HepG2 (cell line): ENCODE data around the gene TAB3. TPM values are rescaled to one million over a fixed set of nuclear protein-coding genes. Genes with fewer than 3 reads are reported as not detected.

Experiments used
- ATAC-seq: fragments of 200-7000 bp; cut with Tn5 transposase; 3 replicates; pipeline ENCODE4 v1.9.1; 2020; ENCODE audit warnings: mild to moderate bottlenecking, moderate library complexity
- BruUV-seq: library from RNA; stranded (reverse); fragments of 400-500 nt; replicated peaks from 2 replicates; lab custom pipeline; 2021; lab: Mats Ljungman, UMichigan
- CTCF ChIA-PET: fragments of 300-600 bp; formaldehyde crosslinking; extraction: SDS; loops from one replicate; lab custom pipeline; 2021; ENCODE audit warnings: low total read pairs, inconsistent platforms, low intra/inter-chr PET ratio; lab: Yijun Ruan, JAX
- POLR2A ChIA-PET: fragments of 350-600 bp; sonication (Branson Sonifier 250); formaldehyde crosslinking; loops from one replicate; lab custom pipeline; 2020; ENCODE audit warnings: antibody characterized with exemption, inconsistent platforms; lab: Yijun Ruan, JAX
- DNase-seq: peaks from one replicate; pipeline ENCODE4 v3.0.0-alpha.2; 2015; ENCODE audit warnings: low spot score
- FAIRE-seq: peaks from 3 replicates; lab custom pipeline; 2011; peaks lifted over from hg19 to GRCh38; lab: Jason Lieb, UNC
- H2AFZ ChIP-seq: one replicate; pipeline ENCODE4 v1.6.1; 2011; ENCODE audit warnings: low read length, inconsistent platforms
- H3K27ac ChIP-seq: fragments of 300-600 bp; 3 replicates; pipeline ENCODE4 v1.8.0; 2011; ENCODE audit warnings: mixed run types, mild to moderate bottlenecking, mixed read lengths, low read length, inconsistent platforms; ENCODE audit not compliant: insufficient read depth; ENCODE audit errors: extremely low read length
- H3K27me3 ChIP-seq, 2 experiments: fragments of 200-600 bp in 1 of 2; 2 replicates in 1 of 2; 3 replicates in 1 of 2; pipeline versions ENCODE4 v1.6.0 to v1.8.0; 2011; ENCODE audit warnings: low read length in 2 of 2, mild to moderate bottlenecking in 2 of 2, moderate library complexity in 2 of 2, inconsistent platforms in 1 of 2; ENCODE audit not compliant: insufficient read depth in 2 of 2, control insufficient read depth in 1 of 2
- H3K36me3 ChIP-seq, 2 experiments: fragments of 200-600 bp in 1 of 2; replicated peaks in 1 of 2; 2 replicates in 1 of 2; 3 replicates in 1 of 2; pipeline versions ENCODE4 v1.5.1 to v1.8.0; 2011; ENCODE audit warnings: low read length in 2 of 2, inconsistent platforms in 1 of 2; ENCODE audit not compliant: insufficient read depth in 2 of 2, control insufficient read depth in 1 of 2
- H3K4me1 ChIP-seq: 2 replicates; pipeline ENCODE4 v1.5.1; 2012; ENCODE audit warnings: low read length, inconsistent platforms; ENCODE audit not compliant: insufficient read depth
- H3K4me2 ChIP-seq: 2 replicates; pipeline ENCODE4 v1.6.0; 2011; ENCODE audit warnings: low read depth, low read length, inconsistent platforms
- H3K4me3 ChIP-seq, 3 experiments: fragments of 200-600 bp in 1 of 3; sonication (generic), shearing (Covaris generic) in 1 of 3; replicated peaks in 1 of 3; 2 replicates each; pipeline ENCODE4 v1.5.1; 2011 to 2016; ENCODE audit warnings: low read length in 3 of 3, inconsistent platforms in 2 of 3, low read depth in 2 of 3, mild to moderate bottlenecking in 2 of 3, control low read depth in 1 of 3, mixed read lengths in 1 of 3; ENCODE audit not compliant: insufficient read depth in 1 of 3
- H3K79me2 ChIP-seq: one replicate; pipeline ENCODE4 v1.6.1; 2011; ENCODE audit warnings: low read length, inconsistent platforms; ENCODE audit not compliant: insufficient read depth
- H3K9ac ChIP-seq: 2 replicates; pipeline ENCODE4 v1.6.0; 2011; ENCODE audit warnings: mild to moderate bottlenecking, low read depth, low read length, inconsistent platforms; ENCODE audit not compliant: insufficient read depth
- H3K9me3 ChIP-seq: 2 replicates; pipeline ENCODE4 v1.5.1; 2012; ENCODE audit warnings: mild to moderate bottlenecking, low read length
- H4K20me1 ChIP-seq: 2 replicates; pipeline ENCODE4 v1.6.0; 2011; ENCODE audit warnings: inconsistent platforms, mild to moderate bottlenecking, low read length, moderate library complexity; ENCODE audit not compliant: insufficient read depth
- ARID2 ChIP-seq: sonication (generic); formaldehyde crosslinking; IDR thresholded peaks from 2 replicates; pipeline ENCODE4 v1.8.1; 2022; ENCODE audit warnings: mild to moderate bottlenecking, missing genetic modification reagents, borderline replicate concordance
- ATAD3A ChIP-seq: sonication (generic); formaldehyde crosslinking; IDR thresholded peaks from 2 replicates; pipeline ENCODE4 v1.4.0; 2020; ENCODE audit warnings: missing genetic modification reagents
- ETV5 ChIP-seq: IDR thresholded peaks from 2 replicates; pipeline ENCODE4 v1.6.1; 2018; ENCODE audit warnings: missing biosample characterization, missing genetic modification reagents, inconsistent platforms, borderline replicate concordance
- GTF2F1 ChIP-seq: fragments of 150-350 bp; IDR thresholded peaks from 2 replicates; pipeline ENCODE4 v1.6.1; 2014; ENCODE audit warnings: low read length
- ISX ChIP-seq: sonication (generic); formaldehyde crosslinking; conservative IDR thresholded peaks from 2 replicates; pipeline ENCODE4 v1.5.0; 2020; ENCODE audit warnings: missing genetic modification reagents
- NPAS2 ChIP-seq: sonication (generic); formaldehyde crosslinking; IDR thresholded peaks from 2 replicates; pipeline ENCODE4 v1.8.0; 2022; ENCODE audit warnings: mild to moderate bottlenecking, missing genetic modification reagents, borderline replicate concordance
- PCBP1 ChIP-seq: fragments of 200-400 bp; formaldehyde crosslinking; IDR thresholded peaks from 2 replicates; pipeline ENCODE4 v1.6.1; 2017; ENCODE audit warnings: mild to moderate bottlenecking, low read depth, low read length, borderline replicate concordance
- RFX5 ChIP-seq: IDR thresholded peaks from 2 replicates; pipeline ENCODE4 v1.6.1; 2011; ENCODE audit warnings: low read depth, low read length, improper control_type of control experiment
- U2AF2 ChIP-seq: fragments of 200-400 bp; formaldehyde crosslinking; IDR thresholded peaks from 2 replicates; pipeline ENCODE4 v1.6.1; 2017; ENCODE audit warnings: low read depth, mild to moderate bottlenecking, low read length
- ZBTB49 ChIP-seq: sonication (generic); formaldehyde crosslinking; IDR thresholded peaks from 2 replicates; pipeline ENCODE4 v1.4.0; 2020; ENCODE audit warnings: missing genetic modification reagents, borderline replicate concordance
- ZFP82 ChIP-seq: sonication (generic); formaldehyde crosslinking; IDR thresholded peaks from 2 replicates; pipeline ENCODE4 v1.5.1; 2020; ENCODE audit warnings: mild to moderate bottlenecking, missing genetic modification reagents, borderline replicate concordance
- ZFP90 ChIP-seq: sonication (generic); formaldehyde crosslinking; IDR thresholded peaks from 2 replicates; pipeline ENCODE4 v1.8.0; 2022; ENCODE audit warnings: missing genetic modification reagents, mild to moderate bottlenecking, inconsistent platforms, borderline replicate concordance
- ZNF17 ChIP-seq: sonication (generic); formaldehyde crosslinking; IDR thresholded peaks from 2 replicates; pipeline ENCODE4 v1.5.0; 2020; ENCODE audit warnings: mild to moderate bottlenecking, missing genetic modification reagents
- ZNF205 ChIP-seq: IDR thresholded peaks from 2 replicates; pipeline ENCODE4 v1.6.1; 2018; ENCODE audit warnings: missing biosample characterization, missing genetic modification reagents
- ZNF235 ChIP-seq: sonication (generic); formaldehyde crosslinking; IDR thresholded peaks from 2 replicates; pipeline ENCODE4 v1.8.1; 2023; ENCODE audit warnings: mild to moderate bottlenecking, missing genetic modification reagents, borderline replicate concordance
- WGBS: methylation state at CpG from one replicate; pipeline ENCODE4 v1.1.6; 2017; ENCODE audit warnings: low lambda C conversion rate; 5-methylcytosine and 5-hydroxymethylcytosine counted together
- in situ Hi-C: cut with HindIII; loops from 2 replicates; pipeline ENCODE4 v1.10.0; 2017; ENCODE audit warnings: low pct_unique_long_range_greater_than_20kb; ENCODE audit not compliant: extremely low pct_ligation_motif_present
- intact Hi-C: fragments of 100-400 bp; cut with micrococcal nuclease; formaldehyde crosslinking; loops from one replicate; pipeline ENCODE4 v1.10.0; 2022; ENCODE audit not compliant: unreplicated experiment
- polyA plus RNA-seq, 8 experiments: library from polyadenylated mRNA; depleted of rRNA in 3 of 8; stranded (reverse) in 7 of 8; unstranded in 1 of 8; fragments of >200 nt; fragmentation: Illumina TruSeq in 4 of 8; extraction: Trizol in 4 of 8; gene quantifications; 2 replicates each; pipeline versions ENCODE4 v1.2.1 to v1.2.3, GENCODE V29; 2011 to 2016; ENCODE audit warnings: low read depth in 4 of 8, missing spikeins in 1 of 8, mixed read lengths in 1 of 8; ENCODE audit not compliant: insufficient read depth in 1 of 8
- total RNA-seq, 5 experiments: library from RNA; depleted of rRNA; stranded (reverse); fragments of >200 nt; fragmentation: Illumina TruSeq; extraction: Trizol; gene quantifications; 2 replicates each; pipeline ENCODE4 v1.2.3, GENCODE V29; 2016; ENCODE audit warnings: low read depth in 1 of 5
- TF ChIP-seq, protein P1 (sequence below): sonication (generic); formaldehyde crosslinking; IDR thresholded peaks from 2 replicates; pipeline ENCODE4 v1.4.0; 2020; ENCODE audit warnings: missing genetic modification reagents, borderline replicate concordance

Gene TAB3
- total and polyA plus RNA-seq, 2 of the 13 experiments (the other 11 are each of a cell fraction or from before 2014, with no cell fraction given): 27.2 to 59.8 TPM

DNA sequence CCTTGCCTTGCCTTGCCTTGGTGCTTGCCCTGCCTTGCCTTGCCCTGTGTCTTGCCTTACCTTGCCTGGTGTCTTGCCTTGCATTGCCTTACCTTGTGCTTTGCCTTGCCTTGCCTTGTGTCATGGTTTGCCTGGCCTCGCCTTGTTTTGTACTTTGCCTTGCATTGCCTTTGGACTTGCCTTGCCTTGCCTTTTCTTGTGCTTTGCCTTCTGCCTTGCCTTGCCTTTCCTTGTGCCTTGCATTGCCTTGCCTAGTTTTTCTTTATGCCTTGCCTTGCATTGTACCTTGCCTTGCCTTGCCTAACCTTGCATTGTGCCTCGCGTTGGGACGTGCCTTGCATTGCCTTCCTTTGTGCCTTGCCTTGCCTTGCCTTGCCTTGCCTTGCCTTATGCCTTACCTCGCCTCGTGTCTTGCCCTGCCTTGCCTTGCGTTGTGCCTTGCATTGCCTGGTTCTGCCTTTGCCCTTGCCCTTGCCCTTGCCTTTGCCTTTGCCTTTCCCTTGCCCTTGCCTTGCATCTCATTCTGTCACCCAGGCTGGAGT lies 82.8 kb downstream of the TAB3 start:
- Histone ChIP-seq H4K20me1 (no peaks in the 10 kb centered on the region), H3K79me2 (no peaks in the 10 kb centered on the region), H3K9ac (no peak overlapping the region), H3K9me3 (no peaks in the 10 kb centered on the region), H3K27ac (no peak overlapping the region), H3K4me2 (no peak overlapping the region), H3K36me3 (no peaks in the 10 kb centered on the region), H3K4me1 (peaks cover 12% of the 10 kb centered on the region), H3K4me3 (no peak overlapping the region), H3K27me3 (no peaks in the 10 kb centered on the region; a peak in 2 of 5 replicates)
- FAIRE-seq: no peak
- intact Hi-C loops (no loop called here), in situ Hi-C loops (no loop called here)
- no TSS peak for BruUV-seq
- ATAC-seq: no peak
- ChIA-PET POLR2A (no interaction called here), CTCF (no interaction called here)
- DNase-seq: no peak
- WGBS: 59% methylated on average over 7 of the region's 7 CpGs
- TF ChIP-seq ARID2 (CRISPR knock-in tag) (no peak), U2AF2 (no peak), ZBTB49 (CRISPR knock-in tag) (no peak), ZNF17 (CRISPR knock-in tag) (no peak), ZNF205 (CRISPR knock-in tag) (no peak), ISX (no peak), ATAD3A (CRISPR knock-in tag) (no peak), GTF2F1 (no peak), RFX5 (no peak), PCBP1 (no peak), NPAS2 (no peak), ZFP90 (CRISPR knock-in tag) (no peak), ETV5 (CRISPR knock-in tag) (no peak), ZFP82 (CRISPR knock-in tag) (no peak), ZNF235 (CRISPR knock-in tag) (no peak)
- TF ChIP-seq, protein P1, sequence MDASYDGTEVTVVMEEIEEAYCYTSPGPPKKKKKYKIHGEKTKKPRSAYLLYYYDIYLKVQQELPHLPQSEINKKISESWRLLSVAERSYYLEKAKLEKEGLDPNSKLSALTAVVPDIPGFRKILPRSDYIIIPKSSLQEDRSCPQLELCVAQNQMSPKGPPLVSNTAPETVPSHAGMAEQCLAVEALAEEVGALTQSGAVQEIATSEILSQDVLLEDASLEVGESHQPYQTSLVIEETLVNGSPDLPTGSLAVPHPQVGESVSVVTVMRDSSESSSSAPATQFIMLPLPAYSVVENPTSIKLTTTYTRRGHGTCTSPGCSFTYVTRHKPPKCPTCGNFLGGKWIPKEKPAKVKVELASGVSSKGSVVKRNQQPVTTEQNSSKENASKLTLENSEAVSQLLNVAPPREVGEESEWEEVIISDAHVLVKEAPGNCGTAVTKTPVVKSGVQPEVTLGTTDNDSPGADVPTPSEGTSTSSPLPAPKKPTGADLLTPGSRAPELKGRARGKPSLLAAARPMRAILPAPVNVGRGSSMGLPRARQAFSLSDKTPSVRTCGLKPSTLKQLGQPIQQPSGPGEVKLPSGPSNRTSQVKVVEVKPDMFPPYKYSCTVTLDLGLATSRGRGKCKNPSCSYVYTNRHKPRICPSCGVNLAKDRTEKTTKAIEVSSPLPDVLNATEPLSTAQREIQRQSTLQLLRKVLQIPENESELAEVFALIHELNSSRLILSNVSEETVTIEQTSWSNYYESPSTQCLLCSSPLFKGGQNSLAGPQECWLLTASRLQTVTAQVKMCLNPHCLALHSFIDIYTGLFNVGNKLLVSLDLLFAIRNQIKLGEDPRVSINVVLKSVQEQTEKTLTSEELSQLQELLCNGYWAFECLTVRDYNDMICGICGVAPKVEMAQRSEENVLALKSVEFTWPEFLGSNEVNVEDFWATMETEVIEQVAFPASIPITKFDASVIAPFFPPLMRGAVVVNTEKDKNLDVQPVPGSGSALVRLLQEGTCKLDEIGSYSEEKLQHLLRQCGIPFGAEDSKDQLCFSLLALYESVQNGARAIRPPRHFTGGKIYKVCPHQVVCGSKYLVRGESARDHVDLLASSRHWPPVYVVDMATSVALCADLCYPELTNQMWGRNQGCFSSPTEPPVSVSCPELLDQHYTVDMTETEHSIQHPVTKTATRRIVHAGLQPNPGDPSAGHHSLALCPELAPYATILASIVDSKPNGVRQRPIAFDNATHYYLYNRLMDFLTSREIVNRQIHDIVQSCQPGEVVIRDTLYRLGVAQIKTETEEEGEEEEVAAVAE (CRISPR knock-in tag): no peak
- TF ChIP-seq, all 625 proteins: peak for 0
- H2AFZ ChIP-seq: no peak overlapping the region
